GM13976 (cell line): ENCODE measurements around the gene ZFHX3.

Experiments used
- DNase-seq: peaks from one replicate; pipeline ENCODE4 v3.0.0; 2012; ENCODE audit warnings: low spot score
- in situ Hi-C: fragments of 300-500 bp; cut with MboI; formaldehyde crosslinking; loops from one replicate; pipeline ENCODE4 v1.12.0; 2022; ENCODE audit warnings: low sequenced_read_pairs, mixed read lengths, inconsistent platforms; ENCODE audit not compliant: unreplicated experiment
- TF ChIP-seq, protein P1 (sequence below): IDR thresholded peaks from 2 replicates; pipeline ENCODE4 v1.5.1; 2012; ENCODE audit warnings: borderline replicate concordance, mild to moderate bottlenecking; ENCODE audit not compliant: insufficient read depth; ENCODE audit errors: extremely low read depth, missing control alignments, control extremely low read depth

The ZFHX3 gene

DNA sequence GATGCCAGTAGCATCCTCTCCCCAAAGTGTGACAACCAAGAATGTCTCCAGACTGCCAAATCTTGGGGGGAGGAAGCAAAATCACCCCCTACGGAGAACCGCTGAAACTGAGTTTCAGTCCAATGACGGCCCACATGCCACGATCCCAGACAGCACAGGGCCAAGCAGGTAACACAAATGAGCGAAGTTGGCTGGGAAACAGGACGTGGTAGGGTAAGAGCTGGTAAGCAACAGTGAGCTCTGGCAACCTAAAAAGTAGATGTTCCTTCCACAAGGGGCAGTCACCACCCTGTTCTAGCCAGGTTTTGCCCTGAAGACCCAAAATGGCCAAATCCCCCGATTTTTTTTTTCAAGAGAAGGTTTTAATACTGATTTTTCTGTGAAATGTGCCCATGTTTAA lies 25.4 kb downstream of the ZFHX3 start:
- in situ Hi-C loops: no loop called here
- TF ChIP-seq, protein P1, sequence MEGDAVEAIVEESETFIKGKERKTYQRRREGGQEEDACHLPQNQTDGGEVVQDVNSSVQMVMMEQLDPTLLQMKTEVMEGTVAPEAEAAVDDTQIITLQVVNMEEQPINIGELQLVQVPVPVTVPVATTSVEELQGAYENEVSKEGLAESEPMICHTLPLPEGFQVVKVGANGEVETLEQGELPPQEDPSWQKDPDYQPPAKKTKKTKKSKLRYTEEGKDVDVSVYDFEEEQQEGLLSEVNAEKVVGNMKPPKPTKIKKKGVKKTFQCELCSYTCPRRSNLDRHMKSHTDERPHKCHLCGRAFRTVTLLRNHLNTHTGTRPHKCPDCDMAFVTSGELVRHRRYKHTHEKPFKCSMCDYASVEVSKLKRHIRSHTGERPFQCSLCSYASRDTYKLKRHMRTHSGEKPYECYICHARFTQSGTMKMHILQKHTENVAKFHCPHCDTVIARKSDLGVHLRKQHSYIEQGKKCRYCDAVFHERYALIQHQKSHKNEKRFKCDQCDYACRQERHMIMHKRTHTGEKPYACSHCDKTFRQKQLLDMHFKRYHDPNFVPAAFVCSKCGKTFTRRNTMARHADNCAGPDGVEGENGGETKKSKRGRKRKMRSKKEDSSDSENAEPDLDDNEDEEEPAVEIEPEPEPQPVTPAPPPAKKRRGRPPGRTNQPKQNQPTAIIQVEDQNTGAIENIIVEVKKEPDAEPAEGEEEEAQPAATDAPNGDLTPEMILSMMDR: no peak

DNA sequence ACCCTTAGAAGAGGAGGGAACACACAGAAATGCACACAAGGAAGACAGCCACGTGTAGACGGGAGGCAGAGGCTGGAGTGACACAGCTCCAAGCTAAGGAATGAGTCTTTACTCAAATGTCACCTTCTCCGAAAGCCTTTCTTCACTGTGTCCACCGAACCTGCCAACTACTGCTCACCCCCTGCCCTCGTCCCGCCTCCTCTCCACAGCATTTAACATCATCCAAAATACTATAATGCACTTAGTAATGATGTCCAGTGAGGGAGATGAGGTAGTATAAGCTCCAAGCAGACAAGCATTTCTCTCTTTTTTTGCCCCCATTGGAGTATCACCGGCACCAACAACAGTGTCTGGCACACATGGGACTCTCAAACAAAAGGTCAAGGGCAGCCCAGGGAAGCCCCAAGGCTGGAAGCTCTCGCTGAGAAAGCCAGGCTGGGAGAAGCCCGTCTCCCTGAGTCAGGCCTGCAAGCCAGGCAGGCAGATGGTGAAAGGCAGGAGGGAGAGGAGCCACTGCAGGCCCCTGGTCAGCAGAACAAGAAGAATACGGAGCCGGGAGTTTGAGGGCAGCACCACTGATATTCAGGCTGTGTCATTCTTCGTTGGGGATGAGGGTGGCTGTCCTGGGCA lies 25.9 kb downstream of the ZFHX3 start:
- TF ChIP-seq, protein P1: no peak
- no peak for DNase-seq
- in situ Hi-C loops: no loop called here

More for the DNA sequence above, 25.4 kb downstream of the ZFHX3 start:
- DNase-seq: no peak

DNA sequence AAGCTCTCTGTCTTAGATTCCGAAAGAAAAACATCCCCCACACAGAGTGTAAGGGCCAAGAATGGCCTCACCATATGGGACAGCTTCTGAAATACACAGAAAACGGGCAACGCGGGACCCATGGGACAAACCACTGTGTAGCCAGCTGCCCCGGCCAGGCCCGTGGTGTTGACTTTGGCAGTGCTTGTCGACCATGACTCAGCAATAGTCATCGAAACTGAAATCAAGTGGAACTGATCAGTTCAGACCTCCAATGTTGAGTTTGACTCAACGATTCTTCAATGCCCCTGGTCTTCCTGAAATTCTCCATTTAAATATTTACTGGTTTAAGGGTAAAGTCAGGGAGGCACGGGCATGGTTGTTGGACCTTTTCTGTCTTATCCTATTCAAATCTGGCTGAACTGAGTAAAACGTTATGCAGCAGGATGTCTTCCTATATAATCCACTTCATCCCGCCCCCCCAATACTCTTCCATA lies 27.5 kb downstream of the ZFHX3 start:
- in situ Hi-C loops: no loop called here
- TF ChIP-seq, protein P1: no peak
- DNase-seq: no peak

DNA sequence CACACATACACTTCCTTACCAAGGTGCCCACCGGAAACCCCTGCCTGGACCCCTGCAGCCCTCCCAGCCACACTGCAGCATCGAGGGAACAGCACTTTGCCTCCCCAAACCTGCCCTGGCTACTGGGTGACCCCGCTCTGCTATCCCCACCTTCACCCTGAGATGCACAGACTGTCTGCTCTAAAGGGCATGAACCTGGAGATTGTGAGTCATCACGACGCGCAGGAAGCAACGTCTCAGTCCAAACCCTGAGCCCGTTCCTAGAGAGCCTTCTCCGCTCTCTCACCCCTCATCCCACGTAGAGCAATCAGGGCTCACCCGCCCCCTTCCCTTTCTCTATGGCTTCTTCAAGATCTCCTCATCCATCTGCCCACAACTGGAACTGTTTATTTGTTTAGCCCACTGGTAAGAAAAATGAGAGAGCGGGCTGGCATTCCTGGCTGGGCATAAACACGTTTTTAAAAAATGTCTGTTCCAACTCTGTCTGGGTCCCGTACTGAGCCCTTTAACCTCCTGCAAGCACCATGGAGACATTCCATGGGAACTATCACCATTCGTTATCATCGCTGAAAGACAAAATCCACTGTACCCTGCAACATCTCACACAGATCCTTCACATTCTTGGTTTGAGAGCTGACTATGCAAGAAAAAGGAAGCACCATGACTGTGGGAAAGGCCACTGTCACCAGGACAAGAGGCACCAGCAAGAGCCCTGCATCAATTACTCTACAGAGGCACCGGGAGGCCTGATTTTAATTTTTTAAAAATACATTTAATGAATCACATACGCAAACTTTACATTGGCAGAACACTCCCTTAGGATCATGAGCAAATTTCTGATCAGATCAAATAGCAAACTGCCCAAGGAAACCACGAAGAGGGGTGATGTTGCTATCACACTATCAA lies 28.2 kb downstream of the ZFHX3 start:
- in situ Hi-C loops: no loop called here
- no peak for DNase-seq
- TF ChIP-seq, protein P1: no peak

DNA sequence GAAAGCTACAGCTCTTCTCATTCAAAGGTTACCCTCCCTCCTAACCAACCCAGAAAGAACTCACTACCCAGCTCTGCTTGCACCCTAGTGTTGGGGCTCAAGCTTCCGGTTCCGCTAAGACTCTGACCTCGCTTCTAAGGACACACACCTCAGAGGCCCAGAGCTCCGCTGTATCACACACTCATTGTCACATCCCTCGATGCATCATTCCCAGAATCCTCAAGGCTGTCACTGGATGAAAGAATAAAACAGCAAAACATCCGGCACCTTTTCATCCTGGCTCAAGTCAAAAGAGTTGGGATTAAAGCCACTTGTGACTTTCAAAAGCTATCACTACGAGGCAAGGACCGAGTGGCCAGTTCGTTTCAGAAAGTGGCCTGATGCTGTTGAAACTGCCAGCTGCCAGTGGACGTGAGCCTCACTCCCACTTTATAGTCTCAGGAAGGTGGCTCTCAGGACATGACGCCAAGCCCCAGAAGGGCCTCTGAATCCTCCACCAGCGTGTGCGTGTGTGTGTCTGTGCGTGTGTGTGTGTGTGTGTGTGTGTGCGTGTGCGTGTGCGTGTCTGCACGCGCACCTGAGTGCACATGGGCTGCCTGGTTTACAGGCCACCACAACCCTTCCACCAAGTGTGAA lies 29.0 kb downstream of the ZFHX3 start:
- TF ChIP-seq, protein P1: no peak
- no peak for DNase-seq
- in situ Hi-C loops: no loop called here

DNA sequence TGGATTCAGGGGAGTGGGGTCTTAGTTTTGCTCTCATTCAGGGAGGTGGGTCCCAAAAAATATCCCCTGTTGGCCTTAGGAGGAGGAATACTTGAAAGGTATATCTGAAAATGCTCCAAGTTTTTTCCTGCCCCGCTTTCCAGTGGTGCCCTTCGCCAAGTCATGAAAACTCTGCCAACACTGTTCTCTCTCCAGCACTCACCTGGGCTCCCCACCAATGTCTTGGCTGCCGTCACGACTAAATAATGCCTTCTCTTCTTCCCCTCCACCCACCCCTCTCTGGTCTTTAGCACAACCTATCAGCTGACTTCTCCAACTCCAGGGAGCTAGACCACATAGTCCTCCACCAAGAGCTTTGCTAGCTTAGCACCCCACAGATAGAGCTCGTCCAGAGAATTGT lies 30.6 kb downstream of the ZFHX3 start:
- DNase-seq: no peak
- in situ Hi-C loops: no loop called here
- TF ChIP-seq, protein P1: no peak
